H9 (cell line): ENCODE data around the gene MAGEB10. TPM values are rescaled to one million over a fixed set of nuclear protein-coding genes. Genes with fewer than 3 reads are reported as not detected.

ENCODE experiments used
- DNase-seq: peaks from one replicate; pipeline ENCODE4 v3.0.0-alpha.2; 2017
- H2AFZ ChIP-seq: one replicate; pipeline ENCODE4 v1.6.1; 2013; ENCODE audit warnings: mild to moderate bottlenecking, low read length, control low read depth, moderate library complexity
- H2AK5ac ChIP-seq: 2 replicates; pipeline ENCODE4 v1.6.1; 2013; ENCODE audit warnings: low read length, control low read depth, mixed read lengths; ENCODE audit not compliant: insufficient read length
- H2BK120ac ChIP-seq: one replicate; pipeline ENCODE4 v1.6.1; 2013; ENCODE audit warnings: low read depth, mild to moderate bottlenecking, low read length, control low read depth, inconsistent platforms; ENCODE audit not compliant: poor library complexity, severe bottlenecking
- H2BK12ac ChIP-seq: 2 replicates; pipeline ENCODE4 v1.6.1; 2013; ENCODE audit warnings: low read length, control low read depth, mixed read lengths, low read depth; ENCODE audit not compliant: insufficient read length
- H2BK15ac ChIP-seq: 2 replicates; pipeline ENCODE4 v1.6.1; 2013; ENCODE audit warnings: low read depth, low read length, control low read depth
- H2BK20ac ChIP-seq: one replicate; pipeline ENCODE4 v1.6.1; 2013; ENCODE audit warnings: low read depth, mild to moderate bottlenecking, low read length, control low read depth, inconsistent platforms; ENCODE audit not compliant: poor library complexity, severe bottlenecking
- H2BK5ac ChIP-seq: 2 replicates; pipeline ENCODE4 v1.6.1; 2013; ENCODE audit warnings: low read length, control low read depth, mixed read lengths; ENCODE audit not compliant: insufficient read length
- H3K14ac ChIP-seq: 2 replicates; pipeline ENCODE4 v1.6.1; 2013; ENCODE audit warnings: low read length, control low read depth; ENCODE audit not compliant: insufficient read depth
- H3K18ac ChIP-seq: 2 replicates; pipeline ENCODE4 v1.6.1; 2013; ENCODE audit warnings: low read depth, mild to moderate bottlenecking, mixed read lengths, low read length, control low read depth; ENCODE audit not compliant: insufficient read length
- H3K23ac ChIP-seq: 2 replicates; pipeline ENCODE4 v1.6.1; 2013; ENCODE audit warnings: low read length, control low read depth, mixed read lengths, low read depth; ENCODE audit not compliant: insufficient read length
- H3K23me2 ChIP-seq: 2 replicates; pipeline ENCODE4 v1.6.1; 2013; ENCODE audit warnings: low read depth, mild to moderate bottlenecking, mixed read lengths, low read length, control low read depth; ENCODE audit not compliant: insufficient read length, poor library complexity, severe bottlenecking
- H3K27ac ChIP-seq: 2 replicates; pipeline ENCODE4 v1.5.1; 2013; ENCODE audit warnings: low read length, control low read depth, mixed read lengths, low read depth; ENCODE audit not compliant: insufficient read length
- H3K27me3 ChIP-seq: 2 replicates; pipeline ENCODE4 v1.6.1; 2013; ENCODE audit warnings: low read length, control low read depth, inconsistent platforms; ENCODE audit not compliant: insufficient read depth
- H3K4ac ChIP-seq: 2 replicates; pipeline ENCODE4 v1.6.1; 2013; ENCODE audit warnings: low read depth, mild to moderate bottlenecking, control low read depth, inconsistent platforms, low read length, moderate library complexity
- H3K4me1 ChIP-seq: 2 replicates; pipeline ENCODE4 v1.6.1; 2013; ENCODE audit warnings: low read length, control low read depth, inconsistent platforms; ENCODE audit not compliant: insufficient read depth
- H3K4me2 ChIP-seq: 2 replicates; pipeline ENCODE4 v1.6.1; 2013; ENCODE audit warnings: low read length, control low read depth, mixed read lengths; ENCODE audit not compliant: insufficient read length, insufficient read depth
- H3K56ac ChIP-seq: 2 replicates; pipeline ENCODE4 v1.6.1; 2013; ENCODE audit warnings: low read depth, mild to moderate bottlenecking, mixed read lengths, low read length, control low read depth; ENCODE audit not compliant: insufficient read length
- H3K79me1 ChIP-seq: 2 replicates; pipeline ENCODE4 v1.6.1; 2013; ENCODE audit warnings: low read depth, mild to moderate bottlenecking, moderate library complexity, low read length, control low read depth, inconsistent platforms; ENCODE audit not compliant: insufficient read depth, poor library complexity, severe bottlenecking
- H3K79me2 ChIP-seq: 2 replicates; pipeline ENCODE4 v1.6.1; 2013; ENCODE audit warnings: low read length, control low read depth, inconsistent platforms; ENCODE audit not compliant: insufficient read depth
- H3K9ac ChIP-seq: 2 replicates; pipeline ENCODE4 v1.6.1; 2013; ENCODE audit warnings: low read length, control low read depth, mixed read lengths; ENCODE audit not compliant: insufficient read length; ENCODE audit errors: extremely low read depth
- H3K9me3 ChIP-seq: one replicate; pipeline ENCODE4 v1.6.1; 2013; ENCODE audit warnings: low read depth, low read length, inconsistent platforms; ENCODE audit not compliant: control insufficient read depth
- H3T11ph ChIP-seq: one replicate; pipeline ENCODE4 v1.6.1; 2013; ENCODE audit warnings: mild to moderate bottlenecking, low read length, control low read depth, inconsistent platforms
- H4K20me1 ChIP-seq: one replicate; pipeline ENCODE4 v1.6.1; 2013; ENCODE audit not compliant: control insufficient read depth, insufficient read length, insufficient read depth
- H4K5ac ChIP-seq: 2 replicates; pipeline ENCODE4 v1.6.1; 2013; ENCODE audit warnings: low read depth, mild to moderate bottlenecking, mixed read lengths, low read length, control low read depth; ENCODE audit not compliant: insufficient read length
- H4K8ac ChIP-seq: replicated peaks from 2 replicates; pipeline ENCODE4 v1.6.1; 2013; ENCODE audit warnings: low read length, control low read depth, mixed read lengths, low read depth; ENCODE audit not compliant: insufficient read length
- H4K91ac ChIP-seq: 2 replicates; pipeline ENCODE4 v1.6.1; 2013; ENCODE audit warnings: low read depth, mild to moderate bottlenecking, moderate library complexity, mixed read lengths, low read length, control low read depth; ENCODE audit not compliant: insufficient read length
- H3K27ac Mint-ChIP-seq, 3 experiments: 2 replicates in 2 of 3; 3 replicates in 1 of 3; pipeline ENCODE4 v1.8.0; 2020 to 2021; ENCODE audit warnings: mixed read lengths in 3 of 3, mild to moderate bottlenecking in 1 of 3, moderate library complexity in 1 of 3
- H3K27me3 Mint-ChIP-seq: 2 replicates; pipeline ENCODE4 v1.8.0; 2021; ENCODE audit warnings: low read depth, mild to moderate bottlenecking, moderate library complexity, mixed read lengths
- H3K36me3 Mint-ChIP-seq, 3 experiments: 2 replicates in 2 of 3; 3 replicates in 1 of 3; pipeline ENCODE4 v1.8.0; 2020 to 2021; ENCODE audit warnings: low read depth in 3 of 3, mixed read lengths in 3 of 3; ENCODE audit not compliant: insufficient read depth in 1 of 3
- H3K4me1 Mint-ChIP-seq, 2 experiments: 2 replicates each; pipeline ENCODE4 v1.8.0; 2020; ENCODE audit warnings: mixed read lengths in 2 of 2
- H3K4me3 Mint-ChIP-seq, 2 experiments: 2 replicates in 1 of 2; 3 replicates in 1 of 2; pipeline ENCODE4 v1.8.0; 2020 to 2021; ENCODE audit warnings: mild to moderate bottlenecking in 2 of 2, mixed read lengths in 2 of 2, moderate library complexity in 1 of 2
- H3K9me3 Mint-ChIP-seq, 2 experiments: 2 replicates in 1 of 2; 3 replicates in 1 of 2; pipeline ENCODE4 v1.8.0; 2020; ENCODE audit warnings: mild to moderate bottlenecking in 2 of 2, mixed read lengths in 2 of 2, moderate library complexity in 1 of 2
- CTCF ChIP-seq: fragments of 200-600 bp; sonication (generic); conservative IDR thresholded peaks from 3 replicates; pipeline ENCODE4 v1.8.0; 2021; ENCODE audit warnings: antibody characterized with exemption, mild to moderate bottlenecking
- WGBS: extraction: QIAGEN DNeasy Blood & Tissue Kit; methylation state at CpG from one replicate; pipeline ENCODE4 v1.1.7; 2013; ENCODE audit warnings: missing lambda C conversion rate, low lambda C conversion rate, mixed read lengths; ENCODE audit not compliant: insufficient read length; ENCODE audit errors: extremely low coverage; 5-methylcytosine and 5-hydroxymethylcytosine counted together
- total RNA-seq: library from RNA; stranded (reverse); gene quantifications from 2 replicates; pipeline ENCODE4 v1.2.1, GENCODE V29; 2021

The MAGEB10 gene
- total RNA-seq, 1 experiment from 2014 or later: not detected

DNA sequence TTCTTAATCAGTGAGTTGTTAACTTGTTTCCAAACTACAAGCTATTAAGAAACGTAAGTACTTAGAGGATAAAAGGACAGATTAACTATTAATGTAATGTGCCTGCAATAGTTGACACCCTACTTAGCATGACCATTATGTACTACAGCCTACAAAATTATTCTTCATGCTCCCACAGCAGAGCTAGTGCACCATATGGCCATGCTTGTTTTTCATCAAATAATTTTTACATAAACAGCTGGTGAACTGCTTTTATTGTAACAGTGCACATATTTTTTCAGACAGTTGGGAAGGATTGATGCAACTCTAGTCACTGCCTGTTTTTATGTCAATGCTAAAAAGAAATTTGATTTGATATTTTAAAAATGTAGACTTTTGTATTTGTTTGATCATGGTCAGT, 10.2 kb upstream of the MAGEB10 start:
- Histone ChIP-seq H3K27ac (no peak overlapping the region), H3K56ac (no peak overlapping the region), H3T11ph (no peak overlapping the region), H3K23ac (no peak overlapping the region), H3K4ac (no peak overlapping the region), H2BK120ac (no peak overlapping the region), H3K18ac (no peak overlapping the region), H2AFZ (no peak overlapping the region), H3K4me2 (no peak overlapping the region), H3K9ac (no peak overlapping the region), H3K4me1 (no peaks in the 10 kb centered on the region), H4K5ac (no peak overlapping the region), H4K91ac (no peak overlapping the region), H4K8ac (no peak overlapping the region), H3K23me2 (no peaks in the 10 kb centered on the region), H3K79me2 (no peaks in the 10 kb centered on the region), H2AK5ac (no peak overlapping the region), H3K9me3 (no peaks in the 10 kb centered on the region), H2BK5ac (no peak overlapping the region), H2BK12ac (no peak overlapping the region), H2BK15ac (no peak overlapping the region), H2BK20ac (no peak overlapping the region), H3K79me1 (no peaks in the 10 kb centered on the region), H3K14ac (no peak overlapping the region), H4K20me1 (no peaks in the 10 kb centered on the region), H3K27me3 (no peaks in the 10 kb centered on the region)
- Mint-ChIP-seq H3K4me1 (no peaks in the 10 kb centered on the region), H3K9me3 (peaks cover 27 to 33% of the 10 kb centered on the region in 2 experiments; a peak in 4 of 5 replicates), H3K4me3 (no peak overlapping the region), H3K27ac (no peak overlapping the region), H3K27me3 (no peaks in the 10 kb centered on the region), H3K36me3 (peaks cover 0 to 2% (median 0%) of the 10 kb centered on the region in 3 experiments; a peak in 1 of 7 replicates)
- no peak for DNase-seq
- no peak for TF ChIP-seq CTCF
- WGBS: no CpG with 5 or more reads among the region's 1 CpG
